Natural killer cell (primary cell): ENCODE measurements around the gene PRKCQ. TPM values are rescaled to one million over a fixed set of nuclear protein-coding genes. Genes with fewer than 3 reads are reported as not detected.

Experiments used
- ATAC-seq, 3 donors: fragments of 150-1000 bp in 2 of 3; fragments of 200-7000 bp in 1 of 3; cut with Tn5 transposase; 1 replicate in 1 of 3; 2 replicates in 2 of 3; pipeline ENCODE4 v1.10.0; 2021; ENCODE audit warnings: mild to moderate bottlenecking in 2 of 3, moderate library complexity in 2 of 3
- DNase-seq, 2 donors: peaks; one replicate each; pipeline versions ENCODE4 v3.0.0 to v3.0.0-alpha.2; 2013 to 2021; ENCODE audit warnings: mixed read lengths in 1 of 2
- H3K27ac ChIP-seq: one replicate; pipeline ENCODE4 v1.5.1; 2013; ENCODE audit warnings: mild to moderate bottlenecking, low read length
- H3K27me3 ChIP-seq: one replicate; pipeline ENCODE4 v1.6.1; 2013; ENCODE audit warnings: low read length; ENCODE audit not compliant: control insufficient read depth, insufficient read depth
- H3K36me3 ChIP-seq: one replicate; pipeline ENCODE4 v1.6.1; 2013; ENCODE audit warnings: low read length; ENCODE audit not compliant: control insufficient read depth, insufficient read depth
- H3K4me1 ChIP-seq: one replicate; pipeline ENCODE4 v1.6.1; 2013; ENCODE audit warnings: low read length; ENCODE audit not compliant: control insufficient read depth, insufficient read depth
- H3K4me3 ChIP-seq: one replicate; pipeline ENCODE4 v1.5.1; 2013; ENCODE audit warnings: low read length
- H3K9me3 ChIP-seq: one replicate; pipeline ENCODE4 v1.6.1; 2013; ENCODE audit warnings: low read length; ENCODE audit not compliant: control insufficient read depth, insufficient read depth
- H3K27ac Mint-ChIP-seq, 2 donors: one replicate each; pipeline ENCODE4 v1.8.0; 2022; ENCODE audit warnings: mild to moderate bottlenecking in 2 of 2, mixed read lengths in 2 of 2, moderate library complexity in 1 of 2
- H3K27me3 Mint-ChIP-seq, 2 donors: one replicate each; pipeline ENCODE4 v1.8.0; 2022; ENCODE audit warnings: low read depth in 2 of 2, mixed read lengths in 2 of 2
- H3K36me3 Mint-ChIP-seq: one replicate; pipeline ENCODE4 v1.8.0; 2022; ENCODE audit warnings: mixed read lengths
- H3K4me1 Mint-ChIP-seq, 2 donors: one replicate each; pipeline ENCODE4 v1.8.0; 2022; ENCODE audit warnings: mixed read lengths in 2 of 2
- H3K4me3 Mint-ChIP-seq: one replicate; pipeline ENCODE4 v1.8.0; 2022; ENCODE audit warnings: mild to moderate bottlenecking, moderate library complexity, mixed read lengths
- H3K9me3 Mint-ChIP-seq, 2 donors: one replicate each; pipeline ENCODE4 v1.8.0; 2022; ENCODE audit warnings: mixed read lengths in 2 of 2
- CTCF ChIP-seq: fragments of 200-600 bp; IDR thresholded peaks from one replicate; pipeline ENCODE4 v1.8.0; 2022; ENCODE audit warnings: antibody characterized with exemption
- WGBS: methylation state at CpG from one replicate; pipeline ENCODE4 v1.1.7; 2013; ENCODE audit warnings: missing lambda C conversion rate; ENCODE audit not compliant: insufficient coverage; 5-methylcytosine and 5-hydroxymethylcytosine counted together
- intact Hi-C: fragments of 100-400 bp; cut with micrococcal nuclease; formaldehyde crosslinking; loops from one replicate; pipeline ENCODE4 v1.14.2; 2022
- total RNA-seq, 4 donors: library from RNA; stranded (reverse); fragments of 120-200 nt in 1 of 4; gene quantifications; one replicate each; pipeline versions ENCODE4 v1.2.3 to v1.2.4, GENCODE V29; 2013 to 2022

PRKCQ gene
- total RNA-seq, 3 donors from 2014 or later (not counting 1 experiment from before 2014, with no cell fraction given), result 46.5 to 69.5 (median 61.3) TPM

GRCh38 chr10:6528198-6528950, 51.7 kb downstream of the PRKCQ start:
- Histone ChIP-seq H3K9me3 (no peaks in the 10 kb centered on the region), H3K4me3 (no peak overlapping the region), H3K36me3 (peaks cover 10% of the 10 kb centered on the region), H3K4me1 (peaks cover 47% of the 10 kb centered on the region), H3K27ac (peak overlapping the region; percentile 89), H3K27me3 (no peaks in the 10 kb centered on the region)
- H3K4me1 Mint-ChIP-seq, result peaks cover 89 to 95% of the 10 kb centered on the region in 2 donors
- intact Hi-C loops, result no loop called here
- no peaks in the 10 kb centered on the region for H3K27me3 Mint-ChIP-seq
- peak overlapping the region; percentile 72 for H3K4me3 Mint-ChIP-seq
- H3K36me3 Mint-ChIP-seq, result peaks cover 10% of the 10 kb centered on the region
- DNase-seq (no peak), ATAC-seq (no peak)
- no peak for TF ChIP-seq CTCF
- 85% methylated on average over 12 of the region's 12 CpGs for WGBS
- H3K9me3 Mint-ChIP-seq, result no peaks in the 10 kb centered on the region
- H3K27ac Mint-ChIP-seq, result peak overlapping the region; percentile 98

- no peak overlapping the region for H3K27ac ChIP-seq
- H3K36me3 Mint-ChIP-seq, result peaks cover 17% of the 10 kb centered on the region
- H3K4me3 Mint-ChIP-seq, result no peak overlapping the region
- H3K9me3 Mint-ChIP-seq, result no peaks in the 10 kb centered on the region
- H3K4me3 ChIP-seq, result no peak overlapping the region
- TF ChIP-seq CTCF, result no peak
- H3K4me1 ChIP-seq, result peaks cover 34% of the 10 kb centered on the region
- H3K27me3 ChIP-seq, result no peaks in the 10 kb centered on the region
- H3K27me3 Mint-ChIP-seq, result no peaks in the 10 kb centered on the region
- peak overlapping the region; percentile 98 for H3K27ac Mint-ChIP-seq
- H3K9me3 ChIP-seq, result no peaks in the 10 kb centered on the region
- 89% methylated on average over 3 of the region's 4 CpGs for whole genome bisulfite sequencing
- intact Hi-C loops, result no loop called here
- peaks cover 15% of the 10 kb centered on the region for H3K36me3 ChIP-seq
- ATAC-seq (no peak), DNase-seq (no peak)
- peaks cover 79 to 89% of the 10 kb centered on the region in 2 donors for H3K4me1 Mint-ChIP-seq
Measured at GRCh38 chr10:6525599-6526165, 54.4 kb downstream of the PRKCQ start.

- peaks cover 5% of the 10 kb centered on the region for H3K4me1 ChIP-seq
- WGBS, result 100% methylated on average over 5 of the region's 6 CpGs
- no peaks in the 10 kb centered on the region for H3K27me3 ChIP-seq
- ATAC-seq (no peak), DNase-seq (no peak)
- intact Hi-C loops, result no loop called here
- no peaks in the 10 kb centered on the region for H3K27me3 Mint-ChIP-seq
- peak overlapping the region in 1 of 2 donors; percentile 76 for H3K27ac Mint-ChIP-seq
- peaks cover 15% of the 10 kb centered on the region for H3K36me3 ChIP-seq
- no peaks in the 10 kb centered on the region for H3K9me3 Mint-ChIP-seq
- H3K4me3 ChIP-seq, result no peak overlapping the region
- H3K9me3 ChIP-seq, result no peaks in the 10 kb centered on the region
- no peak for TF ChIP-seq CTCF
- peaks cover 76 to 80% of the 10 kb centered on the region in 2 donors for H3K4me1 Mint-ChIP-seq
- H3K36me3 Mint-ChIP-seq, result peaks cover 17% of the 10 kb centered on the region
- H3K4me3 Mint-ChIP-seq, result no peak overlapping the region
- no peak overlapping the region for H3K27ac ChIP-seq
Measured at GRCh38 chr10:6522230-6522629, 57.8 kb downstream of the PRKCQ start.
